H1 (cell line): Measurements from ENCODE around the gene TNNT3. TPM values are rescaled to one million over a fixed set of nuclear protein-coding genes. Genes with fewer than 3 reads are reported as not detected.

Experiments
- CHD7 ChIP-seq: fragments of 300-600 bp; sonication (generic); IDR thresholded peaks from 2 replicates; pipeline ENCODE4 v1.7.1; 2012; ENCODE audit warnings: low read length, moderate library complexity, mild to moderate bottlenecking, inconsistent platforms; ENCODE audit not compliant: insufficient replicate concordance
- polyA plus RNA-seq, 7 experiments: library from polyadenylated mRNA; depleted of rRNA in 3 of 7; stranded (reverse) in 5 of 7; unstranded in 2 of 7; fragments of >200 nt in 5 of 7; fragments of 200-250 nt in 2 of 7; gene quantifications; 1 replicate in 5 of 7; 2 replicates in 1 of 7; 4 replicates in 1 of 7; pipeline versions ENCODE4 v1.2.1 to v1.2.3, GENCODE V29; 2011 to 2013; ENCODE audit warnings: missing spikeins in 2 of 7, mixed read lengths in 2 of 7
- total RNA-seq: library from RNA; stranded (reverse); fragmentation: NEBNext Ultra II Directional; extraction: Animal tissue kit (Norgen Biotek cat#: 25700); gene quantifications from 2 replicates; pipeline ENCODE4 v1.2.1, GENCODE V29; 2021

TNNT3 gene
- total and polyA plus RNA-seq, 2 of the 8 experiments (the other 6 are each of a cell fraction or from before 2014, with no cell fraction given): not detected

DNA sequence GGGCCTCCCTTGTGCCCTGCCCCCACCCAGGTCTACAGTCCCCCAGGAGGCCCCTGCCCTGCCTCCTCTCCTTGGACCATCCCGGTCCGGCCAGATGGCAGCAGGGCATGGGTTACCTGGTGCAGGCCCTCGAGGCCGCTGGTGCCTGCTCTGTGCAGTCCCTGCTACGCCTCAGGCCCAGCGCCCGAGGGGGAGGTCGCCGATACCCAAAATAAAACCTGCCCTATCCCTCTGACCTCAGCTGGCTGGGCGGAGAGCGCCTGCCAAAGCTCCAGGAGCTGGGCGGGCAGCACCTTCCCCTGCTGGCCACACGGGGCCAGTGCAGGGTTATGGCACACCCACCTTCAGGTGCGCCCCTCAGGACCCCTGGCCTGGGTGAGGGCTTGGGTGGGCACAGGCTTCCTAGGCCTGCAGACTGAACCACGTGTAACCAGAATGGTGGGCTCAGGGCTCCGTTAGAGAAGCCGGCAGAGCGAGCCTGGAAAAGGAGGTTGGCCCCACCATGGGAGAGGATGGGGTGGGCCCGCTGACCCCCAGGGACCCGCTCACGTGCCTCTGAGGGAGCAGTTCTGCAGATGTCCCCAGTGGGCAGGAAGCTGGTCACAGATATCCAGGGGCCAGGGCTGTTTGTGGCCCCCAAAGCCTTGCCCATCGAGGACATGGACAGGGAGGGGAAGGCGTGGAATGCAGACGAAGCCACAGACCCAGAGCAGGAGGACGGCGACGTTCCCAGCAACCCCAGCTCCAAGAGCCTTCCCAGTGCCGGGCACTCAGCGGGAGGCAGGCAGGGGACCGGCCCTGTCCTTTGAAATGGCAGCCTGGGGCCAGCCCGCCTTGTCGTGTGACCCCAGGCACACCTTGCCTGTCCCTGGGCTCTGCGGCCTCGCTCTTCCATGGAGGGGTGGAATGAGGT, 1.7 kb upstream of the TNNT3 start (continued):
- TF ChIP-seq CHD7: no peak
